ENCODE measurements around the gene LAIR1. TPM values are rescaled to one million over a fixed set of nuclear protein-coding genes. Genes with fewer than 3 reads are reported as not detected.
"Not testable (repeated sequence)": the region's sequence is repeated elsewhere in the genome, so short reads cannot be mapped to it uniquely, and the experiment has no call there.

The LAIR1 gene
- total and polyA plus RNA-seq, 11 donors: 2.9 to 102 (median 5.3) TPM

DNA sequence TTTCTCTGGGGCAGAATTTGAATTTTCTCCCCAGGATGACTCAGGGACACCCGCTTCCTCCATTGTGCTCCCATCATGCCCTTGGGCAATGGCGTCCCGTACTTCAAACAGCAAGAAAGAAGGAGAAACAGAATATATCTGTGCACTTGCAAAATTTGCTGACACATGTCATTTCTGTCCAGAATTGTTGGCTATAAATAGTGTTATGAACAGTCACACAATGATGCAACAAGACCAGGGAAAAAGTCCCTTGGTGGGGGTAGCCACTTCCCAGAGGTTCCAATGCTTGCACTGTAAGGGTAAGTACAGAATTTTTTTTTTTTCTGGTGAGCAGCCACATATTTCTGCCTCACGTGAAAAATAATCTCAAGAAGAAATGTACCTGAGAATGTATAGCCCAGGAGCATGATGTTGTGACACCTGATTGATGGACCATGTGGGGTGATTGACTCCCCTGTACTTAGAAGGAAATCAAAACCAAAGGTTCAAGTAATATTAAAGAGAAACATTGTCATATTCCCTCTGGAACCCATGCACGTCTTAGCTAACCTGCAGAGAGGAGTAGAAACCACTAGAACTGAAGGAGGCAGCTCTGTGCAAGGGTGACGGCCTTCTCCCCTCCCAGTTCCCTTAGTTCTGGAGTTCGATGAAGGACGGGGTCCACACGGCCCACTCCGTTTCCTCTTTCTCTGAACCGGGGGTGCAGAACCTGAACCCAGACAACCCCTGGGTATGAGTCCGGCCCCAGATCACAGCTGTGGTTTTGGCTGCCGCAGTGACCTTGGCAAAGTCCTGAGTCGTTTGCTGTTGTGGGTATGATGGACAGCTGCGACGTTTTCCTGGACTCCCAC lies 9.3 kb upstream of the LAIR1 start:
- Histone ChIP-seq H3K4me3 (peak overlapping the region in 1 of 12 donors; percentile 50), H3K36me3 (no peaks in the 10 kb centered on the region), H3K27ac (peak overlapping the region in 2 of 12 donors; percentile 22 to 90), H3K9me3 (no peaks in the 10 kb centered on the region), H3K4me1 (peaks cover 0 to 68% (median 0%) of the 10 kb centered on the region in 12 donors), H3K27me3 (peaks cover 0 to 22% (median 0%) of the 10 kb centered on the region in 9 donors)
- intact Hi-C loops (cut with DNase I): no loop called here
- ATAC-seq (peak; percentile 44 to 75 (median 66)), DNase-seq (peak in 2 of 5 donors; percentile 52 to 54)
- TF ChIP-seq, protein P1, sequence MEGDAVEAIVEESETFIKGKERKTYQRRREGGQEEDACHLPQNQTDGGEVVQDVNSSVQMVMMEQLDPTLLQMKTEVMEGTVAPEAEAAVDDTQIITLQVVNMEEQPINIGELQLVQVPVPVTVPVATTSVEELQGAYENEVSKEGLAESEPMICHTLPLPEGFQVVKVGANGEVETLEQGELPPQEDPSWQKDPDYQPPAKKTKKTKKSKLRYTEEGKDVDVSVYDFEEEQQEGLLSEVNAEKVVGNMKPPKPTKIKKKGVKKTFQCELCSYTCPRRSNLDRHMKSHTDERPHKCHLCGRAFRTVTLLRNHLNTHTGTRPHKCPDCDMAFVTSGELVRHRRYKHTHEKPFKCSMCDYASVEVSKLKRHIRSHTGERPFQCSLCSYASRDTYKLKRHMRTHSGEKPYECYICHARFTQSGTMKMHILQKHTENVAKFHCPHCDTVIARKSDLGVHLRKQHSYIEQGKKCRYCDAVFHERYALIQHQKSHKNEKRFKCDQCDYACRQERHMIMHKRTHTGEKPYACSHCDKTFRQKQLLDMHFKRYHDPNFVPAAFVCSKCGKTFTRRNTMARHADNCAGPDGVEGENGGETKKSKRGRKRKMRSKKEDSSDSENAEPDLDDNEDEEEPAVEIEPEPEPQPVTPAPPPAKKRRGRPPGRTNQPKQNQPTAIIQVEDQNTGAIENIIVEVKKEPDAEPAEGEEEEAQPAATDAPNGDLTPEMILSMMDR (IDR thresholded peaks at IDR 0.05): no peak
- no peak for TF ChIP-seq POLR2A (IDR thresholded peaks at IDR 0.05)
- 73 to 78% (median 76%) methylated on average over 12 to 16 of the region's 16 CpGs for WGBS, 4 donors

DNA sequence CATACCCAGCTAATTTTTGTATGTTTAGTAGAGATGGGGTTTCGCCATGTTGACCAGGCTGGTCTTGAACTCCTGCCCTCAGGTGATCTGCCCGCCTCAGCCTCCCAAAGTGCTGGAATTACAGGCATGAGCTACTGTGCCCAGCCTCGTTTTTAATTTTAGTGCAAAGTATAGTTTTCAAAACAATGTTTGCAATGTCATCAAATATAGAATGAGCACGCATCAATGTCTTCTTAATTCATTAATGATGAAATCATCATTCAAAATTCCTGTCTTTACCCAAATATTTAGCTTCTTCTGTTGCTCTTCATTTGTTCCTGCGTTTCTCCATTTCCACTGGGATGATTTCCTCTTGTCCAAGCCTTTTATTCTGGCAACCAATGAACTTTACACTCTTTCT lies 6.7 kb upstream of the LAIR1 start:
- Histone ChIP-seq H3K4me1 (peaks cover 0 to 54% (median 0%) of the 10 kb centered on the region in 12 donors), H3K27ac (peak overlapping the region in 1 of 12 donors; percentile 90), H3K27me3 (peaks cover 0 to 17% (median 0%) of the 10 kb centered on the region in 9 donors)
- H3K36me3 ChIP-seq; DNase-seq; intact Hi-C loops (cut with DNase I); H3K4me3 ChIP-seq; H3K9me3 ChIP-seq; ATAC-seq: not testable (repeated sequence)
- WGBS, 4 donors: 69 to 75% (median 72%) methylated on average over 5 of the region's 5 CpGs

DNA sequence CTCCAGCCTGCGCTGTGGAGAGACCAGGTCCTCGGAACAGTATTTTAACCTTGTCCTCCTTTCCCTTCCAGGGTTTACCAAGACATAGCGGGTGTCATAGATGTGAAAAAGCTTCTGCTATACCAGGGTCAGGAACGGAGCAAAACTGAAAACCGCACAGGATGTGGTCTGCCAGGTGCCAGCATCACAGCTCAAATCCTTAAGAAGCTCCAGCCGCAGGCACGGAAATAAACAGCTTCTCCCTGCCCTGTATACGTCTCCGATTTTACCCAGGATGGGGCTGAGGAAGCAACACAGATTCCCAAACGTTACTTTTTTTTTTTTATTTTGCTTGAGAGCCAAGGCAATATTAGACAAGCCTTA lies 5.7 kb upstream of the LAIR1 start:
- H3K36me3 ChIP-seq; DNase-seq; H3K9me3 ChIP-seq; intact Hi-C loops (cut with DNase I): not testable (repeated sequence)
- 65 to 81% (median 75%) methylated on average over 7 to 8 of the region's 10 CpGs for WGBS, 4 donors
- peak in 1 of 4 donors; percentile 35 for ATAC-seq
- H3K27ac ChIP-seq: peak overlapping the region in 1 of 12 donors; percentile 62
- peaks cover 0 to 48% (median 0%) of the 10 kb centered on the region in 12 donors for H3K4me1 ChIP-seq
- H3K4me3 ChIP-seq: peak overlapping the region in 1 of 12 donors; percentile 47
- peaks cover 0 to 13% (median 0%) of the 10 kb centered on the region in 9 donors for H3K27me3 ChIP-seq

DNA sequence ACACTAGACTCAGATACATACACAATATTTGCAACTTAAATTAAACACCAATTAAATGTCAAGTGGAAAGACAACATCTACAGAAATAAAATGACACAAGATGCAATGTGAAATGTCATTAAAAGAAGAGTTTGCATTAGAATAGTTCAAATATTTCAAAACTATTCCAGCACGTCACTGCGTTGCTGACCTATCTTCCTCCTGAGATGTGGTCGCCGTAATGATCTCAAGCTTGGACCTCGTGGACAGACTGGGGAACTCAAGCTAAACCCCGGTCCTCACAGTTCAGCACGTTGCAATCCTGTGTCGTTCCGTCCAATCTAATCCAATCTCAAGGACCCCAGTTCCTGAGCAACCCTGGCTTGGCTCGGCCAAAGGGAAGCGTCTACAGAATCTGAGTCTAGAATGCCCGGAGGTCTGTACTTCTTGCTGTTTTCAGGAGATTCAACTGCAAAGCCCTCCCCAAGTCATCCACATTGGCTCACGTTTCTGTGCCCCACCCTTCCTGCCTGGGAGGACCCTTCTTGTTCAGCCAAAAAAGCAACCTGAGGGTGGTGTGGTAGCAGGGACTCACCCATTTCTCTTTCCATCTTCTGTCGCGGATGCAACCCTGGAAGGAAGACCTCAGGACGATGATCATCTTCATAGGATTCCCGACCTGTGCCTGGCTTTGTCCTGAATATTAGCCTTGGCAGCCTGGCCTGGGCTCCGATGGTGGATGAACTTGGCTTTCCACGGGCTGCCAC lies 5.1 kb upstream of the LAIR1 start:
- DNase-seq; H3K27me3 ChIP-seq; H3K9me3 ChIP-seq; intact Hi-C loops (cut with DNase I); H3K36me3 ChIP-seq: not testable (repeated sequence)
- Histone ChIP-seq H3K4me3 (peak overlapping the region in 4 of 12 donors; percentile 9 to 47 (median 18)), H3K27ac (peak overlapping the region in 1 of 12 donors; percentile 86), H3K4me1 (peaks cover 0 to 48% (median 0%) of the 10 kb centered on the region in 12 donors)
- WGBS, 4 donors: 64 to 77% (median 72%) methylated on average over 7 to 15 of the region's 19 CpGs
- peak in 2 of 4 donors; percentile 13 to 40 for ATAC-seq

DNA sequence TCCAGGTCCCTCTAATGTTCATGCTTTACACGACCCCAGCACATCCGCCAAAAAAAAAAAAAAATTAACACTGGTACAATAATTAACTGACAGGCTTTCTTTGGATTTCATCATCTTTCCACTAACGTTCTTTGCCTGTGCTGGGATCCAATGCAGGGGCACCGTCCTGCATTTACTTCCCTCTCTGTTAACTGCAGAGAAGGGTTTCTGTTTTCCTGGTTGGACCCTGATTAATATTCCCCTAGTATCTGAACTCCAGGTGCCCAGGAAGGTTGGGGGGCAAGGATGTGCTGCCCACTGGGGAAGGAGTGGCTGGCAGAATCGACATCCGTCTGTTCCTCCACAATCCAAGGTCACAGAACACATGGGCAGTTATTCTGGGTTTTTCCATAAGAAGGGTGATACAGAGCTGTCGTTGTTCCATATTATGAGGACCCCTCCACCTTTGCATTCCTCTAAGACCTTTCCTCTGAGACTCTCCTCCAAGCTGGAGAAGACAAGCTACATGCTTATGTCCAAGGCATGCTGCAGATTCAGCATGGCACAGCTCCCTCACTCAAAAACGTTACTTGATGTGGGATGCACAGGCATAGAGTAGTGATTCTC lies 4.5 kb upstream of the LAIR1 start:
- no peak for ATAC-seq
- Histone ChIP-seq H3K27me3 (peaks cover 0 to 7% (median 0%) of the 10 kb centered on the region in 9 donors), H3K9me3 (no peaks in the 10 kb centered on the region), H3K4me3 (peak overlapping the region in 4 of 12 donors; percentile 9 to 47 (median 18)), H3K4me1 (peaks cover 0 to 47% (median 0%) of the 10 kb centered on the region in 12 donors), H3K36me3 (no peaks in the 10 kb centered on the region), H3K27ac (peak overlapping the region in 1 of 12 donors; percentile 86)
- 60 to 64% (median 63%) methylated on average over 8 of the region's 8 CpGs for WGBS, 4 donors
- intact Hi-C loops (cut with DNase I): no loop called here
- TF ChIP-seq, protein P1 (IDR thresholded peaks at IDR 0.05): no peak
- no peak for TF ChIP-seq POLR2A (IDR thresholded peaks at IDR 0.05)
- DNase-seq: no peak
